SU-DHL-6 (cell line): Measurements from ENCODE around the gene RAP1GDS1.

Experiments used
- CTCF ChIP-seq: fragments of 200-600 bp; sonication (generic); IDR thresholded peaks from one replicate; pipeline ENCODE4 v1.5.1; 2017; ENCODE audit warnings: antibody characterized with exemption, mild to moderate bottlenecking, low read length, moderate library complexity; ENCODE audit not compliant: insufficient read depth, poor library complexity, severe bottlenecking
- EZH2phosphoT487 ChIP-seq: fragments of 200-600 bp; sonication (generic), shearing (Covaris generic); conservative IDR thresholded peaks from 2 replicates; pipeline ENCODE4 v1.6.1; 2018; ENCODE audit warnings: mild to moderate bottlenecking, antibody characterized with exemption, low read length, moderate library complexity, mixed read lengths

- TF ChIP-seq CTCF (no peak), EZH2phosphoT487 (no peak)
Measured at GRCh38 chr4:98287328-98287727, 26.1 kb downstream of the RAP1GDS1 start.
